ENCODE data around the gene SCCPDH. TPM values are rescaled to one million over a fixed set of nuclear protein-coding genes. Genes with fewer than 3 reads are reported as not detected.

SCCPDH gene
- total RNA-seq, 2 experiments from 2014 or later = 17.1 to 28.6 TPM

DNA sequence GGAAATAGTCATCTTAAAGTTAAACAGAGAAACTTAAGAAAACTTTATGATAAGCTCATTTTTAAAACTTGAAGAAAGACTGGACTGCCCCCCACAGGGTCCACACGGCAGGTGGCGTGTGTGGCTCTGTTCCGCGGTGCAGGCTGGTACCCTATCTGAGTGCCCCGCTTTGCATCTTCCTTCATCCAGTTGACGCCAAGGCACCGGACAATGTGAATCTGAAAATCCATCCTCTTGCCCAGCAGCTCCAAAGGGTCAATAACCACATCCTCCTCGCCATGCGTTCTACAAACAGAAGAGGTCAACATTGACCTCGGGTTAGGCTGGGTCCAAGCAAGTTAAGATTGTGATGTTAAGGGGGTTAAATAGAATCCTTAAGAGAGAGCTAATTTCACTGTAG is 54.5 kb downstream of the SCCPDH start:
- H3K4me3 Mint-ChIP-seq = no peak overlapping the region
- H3K4me1 Mint-ChIP-seq = peaks cover 9% of the 10 kb centered on the region
- H3K9me3 Mint-ChIP-seq (ENCODE audit: low read depth) = no peaks in the 10 kb centered on the region
- CTCF ChIA-PET = interaction anchor here (1.2 to 1.4 kb wide), 2 partner anchors 25 to 190 kb away, joined by 3 to 5 read pairs; no protein-coding TSS in a partner anchor
- intact Hi-C loops (cut with DNase I, micrococcal nuclease) = no loop called here
- no peaks in the 10 kb centered on the region for H3K27me3 Mint-ChIP-seq
- peaks cover 2% of the 10 kb centered on the region for H3K36me3 Mint-ChIP-seq (ENCODE audit: low read depth)
- no peak for ATAC-seq
- POLR2A ChIA-PET = no interaction called here
- no peak overlapping the region for H3K27ac Mint-ChIP-seq
- no peak for DNase-seq

DNA sequence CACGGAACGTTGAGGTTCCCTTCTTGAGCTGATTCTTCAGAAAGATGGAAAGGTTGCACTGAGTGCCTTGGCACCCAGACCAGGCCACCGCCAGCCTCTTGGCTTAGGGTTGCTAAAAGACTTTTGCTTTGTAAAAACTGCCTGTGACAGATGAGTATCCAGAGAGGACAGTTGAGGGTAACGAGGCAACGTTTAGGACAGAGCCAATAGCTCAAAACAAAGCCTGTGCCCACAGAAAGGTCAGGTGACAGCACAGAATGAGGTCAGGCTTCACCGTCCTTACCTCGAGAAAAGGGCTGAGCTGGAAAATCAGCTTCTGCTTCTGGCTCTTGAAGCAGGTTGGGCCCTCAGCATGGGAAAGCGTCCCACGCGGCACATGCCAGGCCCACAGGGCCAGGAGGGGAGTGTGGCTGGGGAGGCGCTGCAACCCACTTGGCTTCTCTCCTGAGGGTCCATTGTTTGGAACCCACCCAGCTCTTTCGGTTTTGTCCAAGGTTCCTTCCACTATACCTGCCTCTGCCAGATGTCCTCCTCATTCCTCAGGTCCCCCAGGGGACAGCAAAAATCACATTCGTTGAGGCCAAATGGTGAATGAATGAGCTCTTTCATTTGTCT is 55.5 kb downstream of the SCCPDH start:
- Mint-ChIP-seq H3K36me3 (ENCODE audit: low read depth) (peaks cover under 1% of the 10 kb centered on the region), H3K27me3 (no peaks in the 10 kb centered on the region), H3K4me3 (no peak overlapping the region), H3K27ac (no peak overlapping the region), H3K9me3 (ENCODE audit: low read depth) (no peaks in the 10 kb centered on the region), H3K4me1 (peaks cover 11% of the 10 kb centered on the region)
- ChIA-PET CTCF (interaction anchor here (1.2 to 1.4 kb wide), 2 partner anchors 26 to 188 kb away, joined by 3 to 5 read pairs; no protein-coding TSS in a partner anchor), POLR2A (no interaction called here)
- ATAC-seq (no peak), DNase-seq (no peak)
- intact Hi-C loops (cut with DNase I, micrococcal nuclease) = no loop called here

DNA sequence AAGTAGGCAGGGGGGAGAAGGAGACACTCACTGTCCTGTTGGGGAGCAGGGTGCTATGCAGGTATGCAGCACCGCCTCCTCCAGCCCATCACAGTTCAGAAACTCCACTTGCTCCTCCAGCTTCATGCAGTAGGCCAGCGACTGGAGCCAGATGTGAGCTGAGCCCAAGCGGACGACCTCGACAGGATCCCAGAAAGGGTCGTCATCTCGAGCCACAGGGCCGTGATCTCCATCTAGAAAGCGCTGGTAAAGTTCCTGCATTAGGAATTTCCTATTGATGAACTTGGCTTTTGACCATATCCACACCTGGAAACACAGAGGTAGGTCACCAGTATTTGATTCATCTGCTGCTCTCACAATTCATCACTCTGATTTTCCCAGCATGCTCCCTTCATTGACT is 56.1 kb downstream of the SCCPDH start:
- Mint-ChIP-seq H3K27ac (no peak overlapping the region), H3K36me3 (ENCODE audit: low read depth) (no peaks in the 10 kb centered on the region), H3K27me3 (no peaks in the 10 kb centered on the region), H3K4me3 (no peak overlapping the region), H3K9me3 (ENCODE audit: low read depth) (no peaks in the 10 kb centered on the region), H3K4me1 (peaks cover 15% of the 10 kb centered on the region)
- intact Hi-C loops (cut with DNase I, micrococcal nuclease) = no loop called here
- ChIA-PET POLR2A (no interaction called here), CTCF (interaction anchor here (0.6 kb wide), 1 partner anchor 662 kb away, joined by 5 read pairs; no protein-coding TSS in a partner anchor)
- ATAC-seq (no peak), DNase-seq (no peak)

DNA sequence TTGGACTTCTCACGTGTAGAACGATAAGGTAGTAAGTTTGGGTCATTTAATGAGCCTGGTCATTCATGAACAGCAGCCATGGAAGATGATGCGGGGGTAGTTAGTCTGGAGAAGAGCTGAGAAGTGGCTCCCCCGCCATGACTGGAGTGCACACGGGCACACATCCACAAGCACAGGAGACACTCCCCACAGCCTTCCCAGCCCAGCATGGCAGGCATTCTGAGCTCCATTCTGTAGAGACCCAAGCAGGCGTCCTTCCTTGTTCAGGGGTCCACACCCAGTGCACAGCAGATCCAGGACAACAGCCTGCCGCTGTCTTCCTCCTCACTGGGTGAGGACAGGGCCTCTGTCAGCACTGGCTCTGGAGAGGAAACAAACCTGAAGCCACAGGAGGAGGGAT is 57.0 kb downstream of the SCCPDH start:
- peaks cover 2% of the 10 kb centered on the region for H3K36me3 Mint-ChIP-seq (ENCODE audit: low read depth)
- intact Hi-C loops (cut with DNase I, micrococcal nuclease) = no loop called here
- ATAC-seq (no peak), DNase-seq (no peak)
- no peak overlapping the region for H3K4me3 Mint-ChIP-seq
- no peak overlapping the region for H3K27ac Mint-ChIP-seq
- H3K9me3 Mint-ChIP-seq (ENCODE audit: low read depth) = no peaks in the 10 kb centered on the region
- no peaks in the 10 kb centered on the region for H3K27me3 Mint-ChIP-seq
- POLR2A ChIA-PET = no interaction called here
- peaks cover 15% of the 10 kb centered on the region for H3K4me1 Mint-ChIP-seq
- CTCF ChIA-PET = interaction anchor here (0.7 kb wide), 1 partner anchor 28 kb away, joined by 3 read pairs; no protein-coding TSS in a partner anchor

DNA sequence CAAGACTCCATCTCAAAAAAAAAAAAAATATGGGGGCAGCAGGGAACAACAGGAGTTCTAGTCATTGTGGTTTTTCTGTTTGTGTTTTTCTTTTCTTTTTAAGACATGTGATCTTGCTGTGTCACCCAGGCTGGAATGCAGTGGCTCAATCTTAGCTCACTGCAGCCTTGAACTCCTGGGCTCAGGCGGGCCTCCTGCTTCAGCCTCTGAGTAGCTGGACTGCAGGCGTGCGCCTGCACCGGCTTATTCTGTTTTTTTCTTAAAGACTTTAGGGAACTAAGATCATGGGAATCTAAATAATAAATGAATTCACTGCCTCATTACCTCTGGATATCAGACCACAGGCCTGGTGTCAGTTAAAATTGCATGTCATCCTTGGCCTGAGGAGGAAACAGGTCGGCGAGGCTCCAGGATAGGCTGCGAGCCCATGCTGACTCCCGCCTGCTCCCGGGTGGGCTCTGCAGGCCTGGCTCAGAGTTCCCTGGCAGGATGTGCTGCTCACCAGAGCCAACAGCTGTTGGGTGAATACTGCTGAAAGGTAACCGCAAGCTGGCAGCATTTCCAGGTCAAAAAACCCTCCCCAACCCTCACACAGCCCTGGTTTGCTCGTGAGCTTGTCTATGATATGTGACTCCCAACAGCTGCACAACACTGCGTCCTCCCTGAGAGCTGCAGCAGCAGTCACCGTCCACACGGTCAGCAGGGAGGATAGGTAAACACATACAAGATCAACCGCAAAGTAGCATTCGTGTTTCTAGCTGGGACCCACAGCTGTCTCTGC is 58.1 kb downstream of the SCCPDH start:
- intact Hi-C loops (cut with DNase I, micrococcal nuclease) = no loop called here
- POLR2A ChIA-PET = no interaction called here
- H3K4me1 Mint-ChIP-seq = peaks cover 15% of the 10 kb centered on the region
- peaks cover 2% of the 10 kb centered on the region for H3K36me3 Mint-ChIP-seq (ENCODE audit: low read depth)
- no peak overlapping the region for H3K4me3 Mint-ChIP-seq
- ATAC-seq (peak; percentile 39), DNase-seq (no peak)
- no peaks in the 10 kb centered on the region for H3K27me3 Mint-ChIP-seq
- no peak overlapping the region for H3K27ac Mint-ChIP-seq
- H3K9me3 Mint-ChIP-seq (ENCODE audit: low read depth) = no peaks in the 10 kb centered on the region
- CTCF ChIA-PET = interaction anchor here (1.5 kb wide), 1 partner anchor 93 kb away, joined by 3 read pairs; no protein-coding TSS in a partner anchor

DNA sequence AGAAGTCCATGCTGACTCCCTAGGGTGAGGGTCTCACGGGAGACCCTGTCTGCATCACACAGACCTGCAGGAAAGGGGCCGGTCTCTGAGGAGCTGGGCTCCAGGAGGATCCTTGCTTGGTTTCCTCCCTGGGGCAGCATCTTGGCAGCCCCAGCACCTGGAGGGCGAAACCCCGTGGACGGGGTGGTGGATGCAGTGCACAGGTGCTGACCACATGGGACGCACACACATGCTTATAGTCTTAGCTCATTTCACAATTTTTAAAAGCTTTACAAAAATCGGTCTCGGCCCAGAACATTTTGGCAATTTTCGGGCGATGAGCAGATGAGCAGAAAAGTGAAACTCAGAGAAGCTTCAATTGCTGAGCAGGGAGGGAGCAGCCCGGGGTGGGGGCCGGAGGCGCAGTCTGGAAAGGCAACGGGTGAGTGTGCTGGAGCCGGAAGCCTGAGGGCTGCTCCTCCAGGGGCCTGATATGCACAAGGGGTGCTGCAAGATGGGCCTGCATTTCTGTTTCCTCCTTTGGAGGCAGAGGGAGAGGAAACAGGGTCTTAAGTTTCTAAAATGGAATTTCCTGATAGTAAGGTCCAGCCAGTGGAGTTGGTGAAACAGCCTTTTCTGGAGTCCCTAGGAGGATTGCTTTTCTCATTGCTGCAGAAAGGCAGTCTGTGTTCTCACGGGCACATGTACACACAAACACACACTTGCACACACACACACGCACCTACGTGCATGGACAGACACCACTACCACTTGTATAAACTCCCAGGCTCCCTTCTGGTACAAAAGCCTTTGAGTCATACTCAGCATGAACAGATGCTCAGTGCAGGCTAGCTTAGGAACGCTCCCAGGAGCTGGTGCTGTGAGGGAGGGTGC is 60.6 kb downstream of the SCCPDH start:
- DNase-seq (peak; percentile 37), ATAC-seq (peak; percentile 52)
- H3K4me3 Mint-ChIP-seq = no peak overlapping the region
- ChIA-PET POLR2A (no interaction called here), CTCF (no interaction called here)
- H3K4me1 Mint-ChIP-seq = peaks cover 21% of the 10 kb centered on the region
- peaks cover 2% of the 10 kb centered on the region for H3K36me3 Mint-ChIP-seq (ENCODE audit: low read depth)
- H3K27ac Mint-ChIP-seq = no peak overlapping the region
- H3K9me3 Mint-ChIP-seq (ENCODE audit: low read depth) = no peaks in the 10 kb centered on the region
- H3K27me3 Mint-ChIP-seq = peaks cover 2% of the 10 kb centered on the region
- intact Hi-C loops (cut with DNase I, micrococcal nuclease) = no loop called here

DNA sequence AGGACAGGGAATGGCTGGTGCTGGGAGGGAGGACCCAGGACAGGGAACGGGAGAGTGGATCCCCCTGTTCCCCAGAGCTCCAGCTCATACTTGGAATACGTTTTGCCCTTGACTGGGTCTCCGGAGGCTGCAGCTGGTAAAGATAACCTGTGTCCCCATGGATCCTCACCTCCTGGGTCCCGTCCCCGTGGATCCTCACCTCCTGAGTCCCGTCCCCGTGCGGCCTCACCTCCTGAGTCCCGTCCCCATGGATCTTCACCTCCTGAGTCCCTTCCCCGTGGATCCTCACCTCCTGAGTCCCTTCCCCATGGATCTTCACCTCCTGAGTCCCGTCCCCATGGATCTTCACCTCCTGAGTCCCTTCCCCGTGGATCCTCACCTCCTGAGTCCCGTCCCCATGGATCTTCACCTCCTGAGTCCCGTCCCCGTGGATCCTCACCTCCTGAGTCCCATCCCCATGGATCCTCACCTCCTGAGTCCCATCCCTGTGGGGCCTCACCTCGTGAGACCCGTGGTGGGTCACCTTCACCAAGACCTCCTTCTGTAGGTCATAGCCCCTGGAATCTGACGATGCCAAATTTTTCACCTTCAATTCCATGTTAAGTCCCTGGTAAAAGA is 61.4 kb downstream of the SCCPDH start:
- ATAC-seq (no peak), DNase-seq (no peak)
- Mint-ChIP-seq H3K4me1 (peaks cover 21% of the 10 kb centered on the region), H3K36me3 (ENCODE audit: low read depth) (peaks cover 2% of the 10 kb centered on the region), H3K27me3 (peaks cover 2% of the 10 kb centered on the region), H3K27ac (no peak overlapping the region), H3K9me3 (ENCODE audit: low read depth) (no peaks in the 10 kb centered on the region), H3K4me3 (no peak overlapping the region)
- intact Hi-C loops (cut with DNase I, micrococcal nuclease) = no loop called here
- POLR2A ChIA-PET = no interaction called here
- CTCF ChIA-PET = no interaction called here

DNA sequence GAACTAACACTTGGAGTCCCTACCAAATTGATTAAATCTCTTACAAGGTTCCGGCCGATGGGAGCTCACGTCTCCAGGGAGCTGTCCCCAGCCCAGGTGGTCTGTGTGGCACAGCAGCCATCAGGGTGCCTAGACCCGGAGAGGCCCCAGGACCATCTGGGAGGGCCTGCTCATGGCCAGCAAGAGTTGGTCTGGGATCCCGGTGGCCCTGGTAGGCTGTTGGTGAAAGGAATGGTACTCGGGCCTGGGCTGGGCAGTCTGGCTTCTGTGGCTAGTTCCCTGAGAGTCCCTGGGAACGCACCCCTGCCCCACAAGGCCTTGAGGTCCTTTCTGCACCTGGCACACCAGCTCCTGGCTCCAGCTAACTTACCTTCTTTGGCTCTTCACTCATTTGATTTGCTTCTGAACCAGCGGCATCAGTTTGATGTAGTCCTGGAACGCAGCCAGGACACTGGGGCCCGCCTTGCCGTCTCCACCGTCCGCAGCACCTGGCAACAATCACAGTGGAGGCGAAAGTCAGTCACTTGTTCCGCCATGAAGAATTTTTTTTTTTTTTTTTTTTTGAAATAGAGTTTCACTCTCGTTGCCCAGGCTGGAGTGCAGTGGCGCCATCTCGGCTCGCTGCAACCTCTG is 62.5 kb downstream of the SCCPDH start:
- H3K4me3 Mint-ChIP-seq = no peak overlapping the region
- intact Hi-C loops (cut with DNase I, micrococcal nuclease) = no loop called here
- peaks cover 2% of the 10 kb centered on the region for H3K36me3 Mint-ChIP-seq (ENCODE audit: low read depth)

DNA sequence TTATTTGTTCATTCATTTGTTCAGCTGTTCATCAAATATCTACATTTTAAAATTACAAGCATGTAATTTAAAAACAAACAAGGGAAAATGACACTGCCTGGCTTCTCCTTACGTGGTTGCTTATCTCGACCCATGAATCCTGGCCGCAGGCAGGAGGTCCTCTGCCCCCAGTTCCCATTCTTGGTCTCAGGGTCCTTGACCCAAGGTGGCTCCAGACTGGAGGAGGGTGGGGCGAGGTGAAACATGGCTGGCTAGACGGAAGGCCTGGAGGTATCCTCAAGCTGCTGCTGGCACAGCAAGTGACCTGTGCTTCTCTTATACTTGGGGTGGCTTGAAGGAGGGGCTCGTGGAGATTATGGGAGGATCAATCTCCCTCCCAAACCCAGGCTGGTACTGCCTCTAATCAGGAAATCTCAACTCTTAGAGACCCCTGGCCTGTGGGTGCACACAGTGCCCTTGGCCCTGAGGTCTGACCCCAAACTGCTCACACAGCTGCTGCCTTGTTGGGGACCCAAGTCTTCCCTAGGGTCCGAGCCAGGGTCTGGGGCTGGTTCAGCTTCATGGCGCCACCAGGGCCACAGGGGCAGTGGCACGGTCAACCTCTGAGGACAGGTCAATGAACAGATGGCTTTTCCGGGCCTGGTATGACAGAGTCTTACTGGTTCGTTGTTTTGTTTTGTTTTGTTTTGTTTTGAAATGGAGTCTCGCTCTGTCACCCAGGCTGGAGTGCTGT is 63.7 kb downstream of the SCCPDH start:
- ChIA-PET POLR2A (no interaction called here), CTCF (no interaction called here)
- Mint-ChIP-seq H3K4me3 (no peak overlapping the region), H3K27ac (no peak overlapping the region), H3K36me3 (ENCODE audit: low read depth) (peaks cover 2% of the 10 kb centered on the region), H3K9me3 (ENCODE audit: low read depth) (no peaks in the 10 kb centered on the region), H3K27me3 (peaks cover 2% of the 10 kb centered on the region), H3K4me1 (peaks cover 12% of the 10 kb centered on the region)
- intact Hi-C loops (cut with DNase I, micrococcal nuclease) = no loop called here
- no peak for ATAC-seq
- DNase-seq = no peak

More for the DNA sequence above, 62.5 kb downstream of the SCCPDH start:
- ChIA-PET POLR2A (no interaction called here), CTCF (no interaction called here)
- Mint-ChIP-seq H3K27ac (no peak overlapping the region), H3K9me3 (ENCODE audit: low read depth) (no peaks in the 10 kb centered on the region), H3K27me3 (peaks cover 2% of the 10 kb centered on the region), H3K4me1 (peaks cover 21% of the 10 kb centered on the region)
- no peak for DNase-seq
- no peak for ATAC-seq

DNA sequence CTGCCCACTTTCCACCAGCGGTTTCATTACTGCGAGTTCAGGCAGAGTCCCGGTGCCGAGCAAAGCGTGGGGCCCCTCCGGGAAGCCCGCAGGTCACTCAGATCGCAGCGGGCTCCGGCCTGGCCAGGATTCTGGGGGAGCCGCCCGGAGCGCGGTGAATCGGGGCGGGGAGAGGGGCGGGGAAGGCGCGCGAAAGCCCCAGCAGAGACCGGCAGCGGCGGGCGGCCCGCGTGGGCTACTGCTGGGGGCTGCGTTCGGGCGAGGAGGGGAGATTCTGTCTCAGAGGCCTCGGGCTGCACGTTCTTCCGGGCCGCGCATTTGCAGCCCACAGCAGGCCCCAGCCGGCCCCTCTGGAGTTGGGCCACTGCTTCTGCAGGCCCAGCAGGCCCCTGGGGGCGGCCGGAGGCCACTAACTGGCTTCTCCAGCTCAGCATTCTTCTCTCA is 64.7 kb downstream of the SCCPDH start:
- ChIA-PET POLR2A (no interaction called here), CTCF (no interaction called here)
- Mint-ChIP-seq H3K4me1 (peaks cover 12% of the 10 kb centered on the region), H3K27ac (no peak overlapping the region), H3K4me3 (no peak overlapping the region), H3K27me3 (peaks cover 2% of the 10 kb centered on the region), H3K9me3 (ENCODE audit: low read depth) (no peaks in the 10 kb centered on the region), H3K36me3 (ENCODE audit: low read depth) (peaks cover 2% of the 10 kb centered on the region)
- DNase-seq (no peak), ATAC-seq (no peak)
- intact Hi-C loops (cut with DNase I, micrococcal nuclease) = no loop called here

All from activated CD4-positive, alpha-beta T cell treated with anti-CD3 and anti-CD28 coated beads for 36 hours (primary cell).